ENCODE measurements around the gene LGI4. TPM values are rescaled to one million over a fixed set of nuclear protein-coding genes. Genes with fewer than 3 reads are reported as not detected.
A peak's percentile ranks its signal among the peaks of the same experiment; 100 is the strongest.

Gene LGI4
- total and polyA plus RNA-seq, 2 experiments from 2014 or later, result 3.4 to 4.3 TPM

DNA sequence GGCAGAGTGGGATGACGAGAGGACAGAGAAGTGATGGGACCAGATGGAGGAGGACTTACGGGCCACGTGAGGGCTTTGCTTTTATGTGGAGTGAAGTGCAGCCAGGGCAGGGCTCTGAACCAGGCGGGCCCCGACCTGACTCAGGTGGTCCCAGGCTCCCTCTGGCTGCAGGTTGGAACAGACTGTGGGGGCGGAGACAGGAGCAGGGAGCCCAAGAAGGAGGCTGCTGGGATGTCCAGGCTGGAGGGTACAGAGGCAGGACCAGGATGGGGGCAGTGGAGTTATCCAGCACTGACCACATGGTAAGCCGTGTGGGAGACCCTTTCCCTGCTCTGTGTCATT, 21.8 kb upstream of the LGI4 start:
- Mint-ChIP-seq H3K27ac (no peak overlapping the region), H3K36me3 (ENCODE audit: low read depth) (peaks cover 55% of the 10 kb centered on the region), H3K9me3 (no peaks in the 10 kb centered on the region; the same call in 2 of the 3 replicates), H3K4me3 (peak overlapping the region; percentile 90), H3K4me1 (peaks cover 29% of the 10 kb centered on the region), H3K27me3 (ENCODE audit: insufficient read depth, low read depth, poor library complexity) (peaks cover 8% of the 10 kb centered on the region)
- peaks cover 10% of the 10 kb centered on the region; the same call in 1 of the 2 replicates for H3F3A ChIP-seq (replicated peaks; ENCODE audit: low read depth)
- peaks cover 16% of the 10 kb centered on the region for H3K79me2 ChIP-seq (replicated peaks; ENCODE audit: insufficient read depth)
- H3K9me2 ChIP-seq (ENCODE audit: insufficient read depth), result no peaks in the 10 kb centered on the region
- no peaks in the 10 kb centered on the region for H3K27me3 ChIP-seq (ENCODE audit: insufficient read depth)
- no peak for TF ChIP-seq CREB1 (CRISPR knock-in tag; IDR thresholded peaks at IDR 0.05; ENCODE audit: low read depth)
- TF ChIP-seq, protein P1, sequence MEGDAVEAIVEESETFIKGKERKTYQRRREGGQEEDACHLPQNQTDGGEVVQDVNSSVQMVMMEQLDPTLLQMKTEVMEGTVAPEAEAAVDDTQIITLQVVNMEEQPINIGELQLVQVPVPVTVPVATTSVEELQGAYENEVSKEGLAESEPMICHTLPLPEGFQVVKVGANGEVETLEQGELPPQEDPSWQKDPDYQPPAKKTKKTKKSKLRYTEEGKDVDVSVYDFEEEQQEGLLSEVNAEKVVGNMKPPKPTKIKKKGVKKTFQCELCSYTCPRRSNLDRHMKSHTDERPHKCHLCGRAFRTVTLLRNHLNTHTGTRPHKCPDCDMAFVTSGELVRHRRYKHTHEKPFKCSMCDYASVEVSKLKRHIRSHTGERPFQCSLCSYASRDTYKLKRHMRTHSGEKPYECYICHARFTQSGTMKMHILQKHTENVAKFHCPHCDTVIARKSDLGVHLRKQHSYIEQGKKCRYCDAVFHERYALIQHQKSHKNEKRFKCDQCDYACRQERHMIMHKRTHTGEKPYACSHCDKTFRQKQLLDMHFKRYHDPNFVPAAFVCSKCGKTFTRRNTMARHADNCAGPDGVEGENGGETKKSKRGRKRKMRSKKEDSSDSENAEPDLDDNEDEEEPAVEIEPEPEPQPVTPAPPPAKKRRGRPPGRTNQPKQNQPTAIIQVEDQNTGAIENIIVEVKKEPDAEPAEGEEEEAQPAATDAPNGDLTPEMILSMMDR (conservative IDR thresholded peaks at IDR 0.05; ENCODE audit: low read depth in 2 of 2), result peak in 1 of 2 experiments; percentile 35; a peak in 2 of 4 replicates
- DNase-seq (ENCODE audit: low spot score) (no peak), ATAC-seq (no peak)
- peaks cover 12% of the 10 kb centered on the region; the same call in 1 of the 2 replicates for H4K20me1 ChIP-seq (replicated peaks; ENCODE audit: insufficient read depth)
- H3K36me3 ChIP-seq (ENCODE audit: insufficient read depth), result peaks cover 31% of the 10 kb centered on the region
- H3K4me1 ChIP-seq (ENCODE audit: insufficient read depth), result peaks cover 20% of the 10 kb centered on the region
- H2AFZ ChIP-seq, result no peak overlapping the region
- H3K27ac ChIP-seq (ENCODE audit: low read depth), result no peak overlapping the region; the same call in 1 of the 2 replicates
- H3K4me2 ChIP-seq, result no peak overlapping the region; the same call in 1 of the 2 replicates
- H3K4me3 ChIP-seq, result peak overlapping the region; percentile 90; the same call in 1 of the 2 replicates

- no peak for ATAC-seq
- Histone ChIP-seq H3F3A (replicated peaks; ENCODE audit: low read depth) (peaks cover 15% of the 10 kb centered on the region; the same call in 1 of the 2 replicates), H3K4me3 (peak overlapping the region; percentile 90), H2AFZ (no peak overlapping the region), H3K4me1 (ENCODE audit: insufficient read depth) (peaks cover 25% of the 10 kb centered on the region), H3K4me2 (peak overlapping the region; percentile 84), H3K79me2 (replicated peaks; ENCODE audit: insufficient read depth) (peaks cover 16% of the 10 kb centered on the region), H3K9me2 (ENCODE audit: insufficient read depth) (no peaks in the 10 kb centered on the region), H3K27me3 (ENCODE audit: insufficient read depth) (no peaks in the 10 kb centered on the region), H3K36me3 (ENCODE audit: insufficient read depth) (peaks cover 31% of the 10 kb centered on the region), H3K27ac (ENCODE audit: low read depth) (no peak overlapping the region; the same call in 1 of the 2 replicates), H4K20me1 (replicated peaks; ENCODE audit: insufficient read depth) (peaks cover 12% of the 10 kb centered on the region; the same call in 1 of the 2 replicates)
- Mint-ChIP-seq H3K36me3 (ENCODE audit: low read depth) (peaks cover 50% of the 10 kb centered on the region), H3K27me3 (ENCODE audit: insufficient read depth, low read depth, poor library complexity) (peaks cover 12% of the 10 kb centered on the region), H3K4me3 (peak overlapping the region; percentile 90), H3K27ac (no peak overlapping the region), H3K9me3 (no peaks in the 10 kb centered on the region), H3K4me1 (peaks cover 34% of the 10 kb centered on the region)
- DNase-seq (ENCODE audit: low spot score), result no peak
- TF ChIP-seq CREB1 (CRISPR knock-in tag; IDR thresholded peaks at IDR 0.05; ENCODE audit: low read depth), result no peak
- TF ChIP-seq NANOG (IDR thresholded peaks at IDR 0.05; ENCODE audit: borderline replicate concordance), result no peak
- TF ChIP-seq JUNB (IDR thresholded peaks at IDR 0.05; ENCODE audit: unreplicated experiment), result no peak
- TF ChIP-seq STAT1 (IDR thresholded peaks at IDR 0.05; ENCODE audit: unreplicated experiment), result no peak
- TF ChIP-seq EZH2 (IDR thresholded peaks at IDR 0.05; ENCODE audit: low read depth, unreplicated experiment), result no peak
- TF ChIP-seq, protein P2, sequence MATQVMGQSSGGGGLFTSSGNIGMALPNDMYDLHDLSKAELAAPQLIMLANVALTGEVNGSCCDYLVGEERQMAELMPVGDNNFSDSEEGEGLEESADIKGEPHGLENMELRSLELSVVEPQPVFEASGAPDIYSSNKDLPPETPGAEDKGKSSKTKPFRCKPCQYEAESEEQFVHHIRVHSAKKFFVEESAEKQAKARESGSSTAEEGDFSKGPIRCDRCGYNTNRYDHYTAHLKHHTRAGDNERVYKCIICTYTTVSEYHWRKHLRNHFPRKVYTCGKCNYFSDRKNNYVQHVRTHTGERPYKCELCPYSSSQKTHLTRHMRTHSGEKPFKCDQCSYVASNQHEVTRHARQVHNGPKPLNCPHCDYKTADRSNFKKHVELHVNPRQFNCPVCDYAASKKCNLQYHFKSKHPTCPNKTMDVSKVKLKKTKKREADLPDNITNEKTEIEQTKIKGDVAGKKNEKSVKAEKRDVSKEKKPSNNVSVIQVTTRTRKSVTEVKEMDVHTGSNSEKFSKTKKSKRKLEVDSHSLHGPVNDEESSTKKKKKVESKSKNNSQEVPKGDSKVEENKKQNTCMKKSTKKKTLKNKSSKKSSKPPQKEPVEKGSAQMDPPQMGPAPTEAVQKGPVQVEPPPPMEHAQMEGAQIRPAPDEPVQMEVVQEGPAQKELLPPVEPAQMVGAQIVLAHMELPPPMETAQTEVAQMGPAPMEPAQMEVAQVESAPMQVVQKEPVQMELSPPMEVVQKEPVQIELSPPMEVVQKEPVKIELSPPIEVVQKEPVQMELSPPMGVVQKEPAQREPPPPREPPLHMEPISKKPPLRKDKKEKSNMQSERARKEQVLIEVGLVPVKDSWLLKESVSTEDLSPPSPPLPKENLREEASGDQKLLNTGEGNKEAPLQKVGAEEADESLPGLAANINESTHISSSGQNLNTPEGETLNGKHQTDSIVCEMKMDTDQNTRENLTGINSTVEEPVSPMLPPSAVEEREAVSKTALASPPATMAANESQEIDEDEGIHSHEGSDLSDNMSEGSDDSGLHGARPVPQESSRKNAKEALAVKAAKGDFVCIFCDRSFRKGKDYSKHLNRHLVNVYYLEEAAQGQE (IDR thresholded peaks at IDR 0.05; ENCODE audit: unreplicated experiment), result no peak
- no peak for TF ChIP-seq ZNF331 (CRISPR knock-in tag; IDR thresholded peaks at IDR 0.05; ENCODE audit: low read depth)
- TF ChIP-seq, protein P1 (conservative IDR thresholded peaks at IDR 0.05; ENCODE audit: low read depth in 2 of 2), result no peak
- no peak for TF ChIP-seq POLR2AphosphoS5 (IDR thresholded peaks at IDR 0.05; ENCODE audit: low read depth)
- TF ChIP-seq EZH2phosphoT487 (IDR thresholded peaks at IDR 0.05; ENCODE audit: unreplicated experiment), result no peak
These were observed 21.3 kb upstream of the LGI4 start for GRCh38 chr19:35155981-35156672.

Measured in GM23338 (cell line).